ENCODE data around the gene LRP1. TPM values are rescaled to one million over a fixed set of nuclear protein-coding genes. Genes with fewer than 3 reads are reported as not detected.

Gene LRP1
- total and polyA plus RNA-seq, 4 donors = 87.5 to 375 (median 139) TPM

GRCh38 chr12:57146961-57147944 is 19.0 kb downstream of the LRP1 start, which contains the start of gene LRP1-AS:
Gene LRP1-AS (minus strand): TSS chr12:57147619.
- DNase-seq (ENCODE audit: low spot score) = no peak
- Histone ChIP-seq H3K4me3 (ENCODE audit: low read depth in 1 of 3, low read length in 3 of 3) (no peak within 1 kb of the TSS), H3K36me3 (ENCODE audit: control insufficient read depth in 4 of 4, insufficient read depth in 3 of 4, low read depth in 1 of 4, low read length in 3 of 4) (peaks cover 13 to 39% (median 30%) of the 10 kb centered on the region in 4 donors), H3K27me3 (ENCODE audit: control insufficient read depth in 4 of 4, insufficient read depth in 4 of 4, low read length in 3 of 4) (no peaks in the 10 kb centered on the region), H3K4me1 (ENCODE audit: control insufficient read depth in 4 of 4, insufficient read depth in 4 of 4, low read length in 3 of 4) (peaks cover 26 to 82% (median 66%) of the 10 kb centered on the region in 4 donors), H3K9me3 (ENCODE audit: control insufficient read depth in 4 of 4, low read length in 3 of 4) (no peaks in the 10 kb centered on the region), H3K9ac (ENCODE audit: low read depth in 1 of 2, low read length in 2 of 2) (no peak within 1 kb of the TSS), H3K27ac (ENCODE audit: low read depth in 1 of 2, low read length in 2 of 2) (peak within 1 kb of the TSS; percentile 58 to 93)
- WGBS = 74% methylated on average over 8 of the region's 8 CpGs
- TF ChIP-seq HNF4A (conservative IDR thresholded peaks at IDR 0.05) = peak in 1 of 2 donors; percentile 13
- no peak for TF ChIP-seq RXRA (IDR thresholded peaks at IDR 0.05)

DNA sequence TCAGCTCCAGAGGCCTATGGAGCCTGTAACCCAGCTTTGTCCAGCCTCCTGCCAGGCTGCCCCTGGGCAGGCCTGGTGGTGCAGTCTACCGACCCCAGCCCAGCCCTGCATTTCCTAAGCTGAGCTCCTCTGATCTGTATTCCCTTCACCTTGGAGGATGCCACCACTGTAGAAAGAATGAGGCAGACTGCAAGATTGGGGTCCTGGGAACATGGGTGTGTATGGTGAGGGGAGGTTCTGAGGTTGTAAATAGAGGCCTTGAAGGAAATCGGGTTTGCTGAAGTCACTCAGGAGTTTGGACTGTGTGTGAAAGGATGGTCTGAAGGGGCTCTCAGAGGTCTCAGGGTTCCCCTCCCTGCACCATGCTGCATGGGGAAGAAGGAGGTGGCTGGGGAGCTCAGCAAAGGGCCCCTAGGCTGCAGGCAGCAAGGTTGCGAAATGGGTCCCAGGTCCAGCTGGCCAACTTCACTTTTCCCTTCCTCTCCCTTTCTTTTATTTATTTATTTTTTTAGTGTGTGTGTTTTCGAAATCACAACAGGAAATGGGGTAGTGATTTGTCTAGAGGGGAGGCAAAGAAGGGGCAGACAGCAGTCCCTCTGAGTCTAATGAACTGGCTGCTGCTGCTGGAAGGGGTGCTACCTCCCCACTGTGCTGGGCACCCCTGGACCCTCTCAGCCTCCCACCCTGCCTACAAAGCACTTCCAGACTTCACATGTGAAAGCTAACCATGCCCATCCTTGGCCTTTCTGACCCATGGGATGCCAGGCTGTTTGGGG is 20.4 kb downstream of the LRP1 start:
- Histone ChIP-seq H3K9ac (ENCODE audit: low read depth in 1 of 2, low read length in 2 of 2) (no peak overlapping the region), H3K27me3 (ENCODE audit: control insufficient read depth in 4 of 4, insufficient read depth in 4 of 4, low read length in 3 of 4) (no peaks in the 10 kb centered on the region), H3K27ac (ENCODE audit: low read depth in 1 of 2, low read length in 2 of 2) (peak overlapping the region; percentile 92 to 93), H3K9me3 (ENCODE audit: control insufficient read depth in 4 of 4, low read length in 3 of 4) (no peaks in the 10 kb centered on the region), H3K4me3 (ENCODE audit: low read depth in 1 of 3, low read length in 3 of 3) (no peak overlapping the region), H3K4me1 (ENCODE audit: control insufficient read depth in 4 of 4, insufficient read depth in 4 of 4, low read length in 3 of 4) (peaks cover 32 to 89% (median 77%) of the 10 kb centered on the region in 4 donors), H3K36me3 (ENCODE audit: control insufficient read depth in 4 of 4, insufficient read depth in 3 of 4, low read depth in 1 of 4, low read length in 3 of 4) (peaks cover 3 to 28% (median 21%) of the 10 kb centered on the region in 4 donors)
- WGBS = 22% methylated on average over 4 of the region's 4 CpGs
- DNase-seq (ENCODE audit: low spot score) = no peak
- TF ChIP-seq RXRA (IDR thresholded peaks at IDR 0.05) = peak; percentile 52 to 62
- TF ChIP-seq, protein P1, sequence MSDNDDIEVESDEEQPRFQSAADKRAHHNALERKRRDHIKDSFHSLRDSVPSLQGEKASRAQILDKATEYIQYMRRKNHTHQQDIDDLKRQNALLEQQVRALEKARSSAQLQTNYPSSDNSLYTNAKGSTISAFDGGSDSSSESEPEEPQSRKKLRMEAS (IDR thresholded peaks at IDR 0.05) = peak; percentile 79
- peak; percentile 64 for TF ChIP-seq HNF4G (IDR thresholded peaks at IDR 0.05)
- TF ChIP-seq TAF1 (conservative IDR thresholded peaks at IDR 0.05) = no peak
- peak in 1 of 2 donors; percentile 82 for TF ChIP-seq EGR1 (IDR thresholded peaks at IDR 0.05; ENCODE audit: low read depth in 2 of 2)
- peak; percentile 16 for TF ChIP-seq NR2F2 (IDR thresholded peaks at IDR 0.05)
- peak; percentile 87 to 89 for TF ChIP-seq HNF4A (conservative IDR thresholded peaks at IDR 0.05)
- peak in 1 of 2 donors; percentile 27 for TF ChIP-seq GABPA (IDR thresholded peaks at IDR 0.05 in 1 of 2, conservative IDR thresholded peaks at IDR 0.05 in 1 of 2)
- TF ChIP-seq REST (IDR thresholded peaks at IDR 0.05) = no peak
- peak in 1 of 2 donors; percentile 42 for TF ChIP-seq RAD21 (IDR thresholded peaks at IDR 0.05)
- TF ChIP-seq YY1 (IDR thresholded peaks at IDR 0.05) = no peak
- peak in 1 of 2 donors; percentile 55 for TF ChIP-seq JUND (IDR thresholded peaks at IDR 0.05)
- no peak for TF ChIP-seq ATF3 (IDR thresholded peaks at IDR 0.05)
- TF ChIP-seq SP1 (IDR thresholded peaks at IDR 0.05) = peak; percentile 58
